GM23338 (cell line): ENCODE data around the gene STAT1.

ENCODE experiments used
- CTCF ChIP-seq, 2 experiments: fragments of 200-600 bp in 1 of 2; sonication (generic) in 1 of 2; conservative IDR thresholded peaks; 2 replicates each; pipeline versions ENCODE4 v1.5.1 to v1.6.1; 2016 to 2017; ENCODE audit warnings: antibody characterized with exemption in 2 of 2, low read depth in 2 of 2, mild to moderate bottlenecking in 2 of 2, moderate library complexity in 1 of 2
- EZH2 ChIP-seq: fragments of 200-600 bp; sonication (generic); IDR thresholded peaks from one replicate; pipeline ENCODE4 v1.8.0; 2017; ENCODE audit warnings: antibody characterized with exemption, mild to moderate bottlenecking, low read depth; ENCODE audit not compliant: unreplicated experiment
- EZH2phosphoT487 ChIP-seq: fragments of 200-600 bp; sonication (generic); IDR thresholded peaks from one replicate; pipeline ENCODE4 v1.8.1; 2018; ENCODE audit warnings: antibody characterized with exemption; ENCODE audit not compliant: unreplicated experiment
- POLR2AphosphoS5 ChIP-seq: IDR thresholded peaks from 2 replicates; pipeline ENCODE4 v1.6.1; 2016; ENCODE audit warnings: antibody characterized with exemption, low read depth
- STAT1 ChIP-seq: IDR thresholded peaks from one replicate; pipeline ENCODE4 v1.6.1; 2016; ENCODE audit warnings: antibody characterized with exemption; ENCODE audit not compliant: unreplicated experiment

- TF ChIP-seq EZH2phosphoT487 (no peak), CTCF (conservative IDR thresholded peaks at IDR 0.05; ENCODE audit: low read depth in 2 of 2) (no peak), EZH2 (no peak), STAT1 (no peak), POLR2AphosphoS5 (no peak)
Observed at GRCh38 chr2:191020742-191021381, 6.9 kb upstream of the STAT1 start.
